Upper lobe of left lung (tissue), 4 donors: ENCODE results near the gene WDR81.

Experiments used
- EP300 ChIP-seq, 4 donors: sonication (generic); formaldehyde crosslinking; IDR thresholded peaks; one replicate each; pipeline ENCODE4 v1.5.1; 2017; ENCODE audit warnings: antibody characterized with exemption in 4 of 4, control low read depth in 2 of 4
- TF ChIP-seq, protein P1 (sequence below), 6 experiments: fragments of 450-650 bp in 4 of 6; fragments of 200-600 bp in 2 of 6; sonication (generic) in 2 of 6; IDR thresholded peaks; one replicate each; pipeline ENCODE4 v1.5.1; 2016 to 2019; ENCODE audit warnings: antibody characterized with exemption in 6 of 6

DNA sequence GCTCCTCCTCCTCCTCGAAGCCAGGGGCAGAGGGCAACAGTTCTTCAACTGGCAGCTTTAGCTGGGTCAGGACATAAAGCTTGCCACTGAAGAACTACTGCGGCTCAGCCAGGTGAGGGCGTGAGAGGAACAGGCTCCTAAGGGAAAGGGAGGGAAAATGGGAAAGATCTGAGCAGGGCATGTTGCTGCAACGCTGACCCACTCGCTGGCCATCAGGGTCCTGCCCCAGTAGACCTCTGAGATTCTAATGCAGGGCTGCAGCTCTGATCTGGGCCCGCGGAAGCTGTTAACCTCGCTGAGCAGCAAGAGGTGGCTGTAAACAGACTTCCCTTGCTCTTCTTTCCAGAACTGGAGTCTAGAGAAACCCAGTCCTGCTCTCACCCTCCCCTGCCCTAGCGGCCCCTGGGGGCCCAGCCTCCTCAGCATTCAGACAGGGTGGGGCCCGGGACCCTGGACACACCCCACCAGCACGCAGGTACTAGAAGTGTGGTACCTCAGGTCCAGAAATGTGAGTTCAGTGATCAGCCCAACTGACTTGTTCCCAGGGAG, 10.6 kb upstream of the WDR81 start:
- TF ChIP-seq, protein P1, sequence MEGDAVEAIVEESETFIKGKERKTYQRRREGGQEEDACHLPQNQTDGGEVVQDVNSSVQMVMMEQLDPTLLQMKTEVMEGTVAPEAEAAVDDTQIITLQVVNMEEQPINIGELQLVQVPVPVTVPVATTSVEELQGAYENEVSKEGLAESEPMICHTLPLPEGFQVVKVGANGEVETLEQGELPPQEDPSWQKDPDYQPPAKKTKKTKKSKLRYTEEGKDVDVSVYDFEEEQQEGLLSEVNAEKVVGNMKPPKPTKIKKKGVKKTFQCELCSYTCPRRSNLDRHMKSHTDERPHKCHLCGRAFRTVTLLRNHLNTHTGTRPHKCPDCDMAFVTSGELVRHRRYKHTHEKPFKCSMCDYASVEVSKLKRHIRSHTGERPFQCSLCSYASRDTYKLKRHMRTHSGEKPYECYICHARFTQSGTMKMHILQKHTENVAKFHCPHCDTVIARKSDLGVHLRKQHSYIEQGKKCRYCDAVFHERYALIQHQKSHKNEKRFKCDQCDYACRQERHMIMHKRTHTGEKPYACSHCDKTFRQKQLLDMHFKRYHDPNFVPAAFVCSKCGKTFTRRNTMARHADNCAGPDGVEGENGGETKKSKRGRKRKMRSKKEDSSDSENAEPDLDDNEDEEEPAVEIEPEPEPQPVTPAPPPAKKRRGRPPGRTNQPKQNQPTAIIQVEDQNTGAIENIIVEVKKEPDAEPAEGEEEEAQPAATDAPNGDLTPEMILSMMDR (IDR thresholded peaks at IDR 0.05), result peak in 2 of 6 experiments; percentile 33 to 35
- TF ChIP-seq EP300 (IDR thresholded peaks at IDR 0.05), result no peak
